Measurements from ENCODE around the gene C20orf204.

GRCh38 chr20:64077094-64077493, 41.1 kb downstream of the C20orf204 start:
- no peak for TF ChIP-seq CTCF (IDR thresholded peaks at IDR 0.05)
- TF ChIP-seq POLR2A (IDR thresholded peaks at IDR 0.05) = no peak
- no peak for TF ChIP-seq EP300 (IDR thresholded peaks at IDR 0.05)
